NB4 (cell line): ENCODE data around the gene SH3BP5L.

Experiments
- DNase-seq: peaks from one replicate; pipeline ENCODE4 v3.0.0; 2010; ENCODE audit warnings: low read depth
- H3K4me3 ChIP-seq: one replicate; pipeline ENCODE4 v1.5.1; 2011; ENCODE audit warnings: mild to moderate bottlenecking, low read depth, low read length, moderate library complexity
- MYC ChIP-seq: IDR thresholded peaks from 2 replicates; pipeline ENCODE4 v1.6.1; 2011; ENCODE audit warnings: low read depth, low read length
- POLR2A ChIP-seq: IDR thresholded peaks from 2 replicates; pipeline ENCODE4 v1.6.1; 2011; ENCODE audit warnings: mild to moderate bottlenecking; ENCODE audit not compliant: insufficient read length; ENCODE audit errors: extremely low read depth
- TF ChIP-seq, protein P1 (sequence below): IDR thresholded peaks from one replicate; pipeline ENCODE4 v1.5.1; 2012; ENCODE audit warnings: low read depth, low read length
- TF ChIP-seq, protein P2 (sequence below): IDR thresholded peaks from 2 replicates; pipeline ENCODE4 v1.6.1; 2011; ENCODE audit warnings: low read depth, low read length

Gene SH3BP5L

DNA sequence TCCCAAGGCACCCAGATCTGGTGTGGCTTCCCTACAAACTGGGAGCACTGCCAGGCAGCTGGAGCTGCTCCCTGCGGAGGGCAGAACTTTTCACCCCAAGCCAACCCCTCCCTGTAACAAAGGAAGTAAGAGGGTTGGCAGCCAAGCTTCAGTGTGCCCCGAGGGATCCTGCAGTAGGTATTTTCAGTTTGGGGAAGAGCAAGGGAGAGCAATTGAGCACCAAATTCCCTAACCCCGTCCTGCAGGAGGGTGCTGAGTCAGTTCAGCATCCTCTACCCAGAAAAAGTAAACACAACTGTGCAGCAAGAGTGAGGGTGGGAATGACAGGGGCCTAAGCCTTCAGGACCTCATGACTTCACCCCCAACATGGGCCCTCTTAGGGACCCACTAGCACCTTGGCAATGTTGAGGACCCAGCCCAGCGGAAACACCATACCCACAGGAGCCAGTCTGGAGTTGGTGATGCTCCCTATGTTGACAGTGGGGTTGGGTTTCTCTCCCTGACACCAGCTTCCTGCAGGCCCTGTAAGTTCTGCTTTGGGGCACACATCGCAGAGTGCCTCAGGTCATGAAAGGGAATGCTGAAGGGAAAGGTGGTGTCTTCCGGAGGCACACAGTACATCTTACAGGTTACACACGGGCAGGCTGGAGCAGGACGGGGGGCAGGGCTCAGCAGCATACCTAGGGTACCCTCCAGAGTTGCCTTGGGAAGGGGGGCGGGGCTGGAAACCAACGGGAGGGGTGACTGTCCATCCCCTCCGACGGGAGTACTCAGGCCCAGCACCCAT, 14.8 kb downstream of the SH3BP5L start:
- H3K4me3 ChIP-seq = no peak overlapping the region
- TF ChIP-seq, protein P1, sequence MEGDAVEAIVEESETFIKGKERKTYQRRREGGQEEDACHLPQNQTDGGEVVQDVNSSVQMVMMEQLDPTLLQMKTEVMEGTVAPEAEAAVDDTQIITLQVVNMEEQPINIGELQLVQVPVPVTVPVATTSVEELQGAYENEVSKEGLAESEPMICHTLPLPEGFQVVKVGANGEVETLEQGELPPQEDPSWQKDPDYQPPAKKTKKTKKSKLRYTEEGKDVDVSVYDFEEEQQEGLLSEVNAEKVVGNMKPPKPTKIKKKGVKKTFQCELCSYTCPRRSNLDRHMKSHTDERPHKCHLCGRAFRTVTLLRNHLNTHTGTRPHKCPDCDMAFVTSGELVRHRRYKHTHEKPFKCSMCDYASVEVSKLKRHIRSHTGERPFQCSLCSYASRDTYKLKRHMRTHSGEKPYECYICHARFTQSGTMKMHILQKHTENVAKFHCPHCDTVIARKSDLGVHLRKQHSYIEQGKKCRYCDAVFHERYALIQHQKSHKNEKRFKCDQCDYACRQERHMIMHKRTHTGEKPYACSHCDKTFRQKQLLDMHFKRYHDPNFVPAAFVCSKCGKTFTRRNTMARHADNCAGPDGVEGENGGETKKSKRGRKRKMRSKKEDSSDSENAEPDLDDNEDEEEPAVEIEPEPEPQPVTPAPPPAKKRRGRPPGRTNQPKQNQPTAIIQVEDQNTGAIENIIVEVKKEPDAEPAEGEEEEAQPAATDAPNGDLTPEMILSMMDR = no peak
- TF ChIP-seq, protein P2, sequence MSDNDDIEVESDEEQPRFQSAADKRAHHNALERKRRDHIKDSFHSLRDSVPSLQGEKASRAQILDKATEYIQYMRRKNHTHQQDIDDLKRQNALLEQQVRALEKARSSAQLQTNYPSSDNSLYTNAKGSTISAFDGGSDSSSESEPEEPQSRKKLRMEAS = no peak
- TF ChIP-seq POLR2A (no peak), MYC (no peak)
- peak; percentile 10 for DNase-seq

DNA sequence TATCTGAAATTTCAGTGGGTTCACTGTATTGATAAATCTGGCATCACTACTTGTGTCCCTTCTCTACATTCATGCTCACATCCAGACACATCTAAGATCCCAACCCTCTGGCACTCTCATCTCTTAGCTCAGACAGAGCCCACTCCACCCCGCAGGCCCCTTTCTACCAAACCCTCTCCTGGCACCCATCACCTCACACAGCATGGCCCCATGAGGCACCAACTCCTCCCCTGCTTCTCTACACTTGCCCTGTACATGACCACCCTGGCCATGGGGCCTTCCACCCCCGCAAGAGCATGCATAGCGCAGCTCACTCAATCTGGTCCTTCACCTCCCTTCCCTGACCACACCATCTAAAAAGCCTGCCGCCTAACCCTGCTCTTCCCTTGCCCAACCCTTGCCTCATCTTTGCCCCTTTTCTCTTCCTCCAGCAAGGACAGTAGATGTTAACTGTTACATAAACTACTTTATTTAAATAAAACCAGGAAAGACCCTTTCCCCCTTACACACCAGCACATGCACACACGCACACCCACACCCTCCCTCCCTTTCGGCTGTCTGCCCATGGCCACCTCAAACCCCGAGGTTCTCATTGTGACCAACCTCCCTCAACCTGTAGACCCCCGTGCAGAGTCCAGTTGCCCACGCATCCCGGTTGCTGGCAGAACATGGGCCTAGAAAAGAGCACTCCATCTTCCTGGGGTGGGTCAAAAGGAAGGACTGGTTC, 15.6 kb downstream of the SH3BP5L start:
- no peak for DNase-seq
- TF ChIP-seq, protein P2 = no peak
- no peak for TF ChIP-seq POLR2A
- TF ChIP-seq, protein P1 = no peak
- no peak for TF ChIP-seq MYC
- no peak overlapping the region for H3K4me3 ChIP-seq

DNA sequence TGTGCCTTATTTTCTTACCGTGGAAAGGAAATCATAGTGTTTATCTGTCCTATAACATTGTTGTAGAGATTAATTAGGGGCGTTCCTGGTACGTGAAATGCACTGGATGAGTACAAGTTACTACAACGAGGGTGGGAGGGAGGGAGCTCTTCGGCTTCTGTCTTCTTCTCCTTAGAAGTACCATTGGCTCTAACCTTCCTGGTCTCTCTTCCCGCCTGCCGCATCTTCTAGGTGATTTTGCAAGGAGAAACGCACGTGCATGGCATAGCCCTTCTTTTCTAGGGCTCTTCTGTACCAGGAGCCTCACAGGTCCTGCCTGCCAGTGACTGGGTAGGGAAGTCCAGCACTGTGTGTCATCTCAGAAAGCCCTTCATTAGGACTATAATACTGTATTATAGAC, 16.8 kb downstream of the SH3BP5L start:
- DNase-seq = no peak
- no peak overlapping the region for H3K4me3 ChIP-seq
- no peak for TF ChIP-seq POLR2A
- no peak for TF ChIP-seq MYC
- TF ChIP-seq, protein P1 = no peak
- TF ChIP-seq, protein P2 = no peak

DNA sequence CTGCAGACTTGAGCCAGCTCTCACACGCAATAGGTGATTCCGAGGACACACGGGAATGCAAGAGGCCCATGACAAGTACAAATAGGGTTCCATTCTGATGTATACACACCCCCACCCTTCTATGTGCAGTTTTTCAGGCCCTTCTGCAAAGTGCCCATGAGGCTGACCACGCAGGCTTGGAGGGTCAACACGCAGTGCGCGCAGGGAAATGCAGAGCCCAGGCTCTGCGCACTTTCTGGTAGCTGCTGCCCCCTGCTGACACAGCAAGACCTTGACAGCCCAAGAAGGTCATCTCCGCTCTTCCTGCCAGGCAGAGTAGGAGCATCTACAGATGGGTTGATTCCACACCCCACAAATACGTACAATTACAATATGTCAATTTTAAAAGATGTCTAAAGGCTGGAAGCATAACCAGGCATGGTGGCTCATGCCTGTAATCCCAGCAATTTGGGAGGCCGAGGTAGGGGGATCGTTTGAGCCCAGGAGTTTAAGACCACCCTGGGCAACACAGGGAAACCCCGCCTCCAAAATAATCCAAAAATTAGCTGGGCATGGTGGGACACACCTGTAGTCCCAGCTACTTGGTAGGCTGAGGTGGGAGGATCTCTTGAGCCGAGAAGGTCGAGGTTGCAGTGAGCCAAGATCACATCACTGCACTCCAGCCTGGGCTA, 18.5 kb downstream of the SH3BP5L start:
- peak; percentile 84 for DNase-seq

DNA sequence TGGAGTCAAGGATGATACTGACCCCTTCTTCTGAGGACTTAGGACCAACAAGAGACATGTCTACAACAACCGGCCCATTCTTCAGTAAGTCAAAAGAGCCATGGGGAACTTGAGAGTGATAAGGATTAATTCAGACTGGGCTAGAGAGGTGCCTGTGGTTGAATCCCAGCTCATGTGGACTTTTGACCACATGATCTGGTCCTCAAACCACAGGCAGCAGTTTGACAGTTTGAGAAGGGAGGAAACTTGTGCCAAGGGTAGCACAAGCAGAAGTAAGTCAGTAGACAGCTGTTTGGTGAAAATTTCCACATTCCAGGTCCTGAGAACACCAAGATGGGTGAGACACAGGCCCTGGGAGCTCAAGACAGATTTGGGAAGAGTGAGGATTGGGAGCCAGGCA, 19.8 kb downstream of the SH3BP5L start:
- TF ChIP-seq, protein P1 = no peak
- TF ChIP-seq MYC = peak; percentile 67; the same call in 1 of the 2 replicates
- TF ChIP-seq, protein P2 = peak; percentile 69
- DNase-seq = peak; percentile 88
- no peak overlapping the region for H3K4me3 ChIP-seq

More for the DNA sequence above, 18.5 kb downstream of the SH3BP5L start:
- H3K4me3 ChIP-seq = no peak overlapping the region
- TF ChIP-seq POLR2A (no peak), MYC (peak; percentile 69; the same call in 1 of the 2 replicates)
- TF ChIP-seq, protein P1 = peak; percentile 89
- TF ChIP-seq, protein P2 = peak; percentile 56; the same call in 1 of the 2 replicates
